Left renal pelvis (tissue), 4 donors: ENCODE measurements around the gene MTHFD1. TPM values are rescaled to one million over a fixed set of nuclear protein-coding genes. Genes with fewer than 3 reads are reported as not detected.

Source experiments
- DNase-seq, 4 donors: peaks; one replicate each; pipeline ENCODE4 v3.0.0-alpha.2; 2013; ENCODE audit warnings: low read depth in 4 of 4, low spot score in 3 of 4
- polyA plus RNA-seq, 4 donors: library from polyadenylated mRNA; unstranded; fragments of 120-200 nt; gene quantifications; one replicate each; pipeline ENCODE4 v1.2.1, GENCODE V29; 2013; ENCODE audit not compliant: insufficient read length in 4 of 4

The MTHFD1 gene
- polyA plus RNA-seq, 4 donors: 61.8 to 103 (median 80.3) TPM

DNA sequence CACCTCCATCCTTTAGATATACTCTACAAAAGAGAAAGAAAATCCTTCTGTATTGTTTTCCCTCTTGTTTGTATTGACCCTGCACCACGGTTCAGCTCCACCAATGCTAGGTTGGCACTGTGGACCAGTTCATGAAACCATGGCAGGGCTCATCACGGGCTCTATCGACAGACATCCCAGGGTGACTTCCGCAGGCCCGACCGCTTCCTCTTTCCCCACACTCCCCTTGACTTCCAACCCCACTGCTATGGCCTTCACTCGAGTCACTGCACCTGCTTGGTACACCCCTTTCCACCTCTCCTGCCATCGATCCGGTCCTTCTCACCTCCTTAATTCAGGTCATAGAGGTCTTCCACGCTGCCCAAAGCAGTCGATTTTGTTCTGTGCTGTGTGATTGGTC is 56.0 kb downstream of the MTHFD1 start:
- DNase-seq: no peak

DNA sequence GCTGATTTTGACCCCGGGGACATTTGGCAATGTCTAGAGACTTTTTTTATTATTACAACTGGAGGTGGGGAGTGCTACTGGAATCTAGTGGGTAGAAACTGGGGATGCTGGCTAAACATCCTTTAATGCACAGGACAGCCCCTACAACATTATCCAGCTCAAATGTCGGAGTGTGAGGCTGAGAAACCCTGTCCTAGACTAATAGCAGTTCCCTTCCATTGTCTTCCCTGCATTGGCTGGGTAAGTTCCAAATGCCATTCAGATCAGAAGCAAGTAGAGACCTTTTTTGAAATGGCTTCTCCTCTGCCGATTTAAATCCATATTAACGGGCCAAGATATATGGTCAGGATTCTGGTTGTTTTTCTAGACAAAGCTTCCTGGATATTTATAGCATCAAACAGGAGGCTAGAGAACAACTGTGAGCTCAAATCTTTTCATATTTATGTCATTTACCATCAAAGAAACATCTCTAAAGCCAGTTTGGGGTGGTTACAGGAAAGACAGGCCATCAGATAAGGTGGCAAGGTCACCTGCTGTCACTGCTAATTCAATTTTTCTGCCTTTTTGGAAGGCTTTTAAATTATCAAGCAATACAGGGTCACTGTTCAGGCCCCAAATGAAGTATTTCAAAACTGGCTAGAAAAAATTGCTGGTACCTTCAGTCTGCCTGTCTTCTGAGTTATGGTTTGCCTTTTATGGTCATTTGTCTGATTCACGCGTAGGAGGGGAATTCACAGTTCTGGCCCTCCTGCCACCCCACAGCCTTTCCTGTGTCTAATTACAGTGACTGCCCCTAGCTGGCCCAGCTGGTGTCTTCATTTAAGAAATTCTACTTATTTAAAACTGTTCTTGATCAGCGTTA is 57.1 kb downstream of the MTHFD1 start:
- DNase-seq: no peak

DNA sequence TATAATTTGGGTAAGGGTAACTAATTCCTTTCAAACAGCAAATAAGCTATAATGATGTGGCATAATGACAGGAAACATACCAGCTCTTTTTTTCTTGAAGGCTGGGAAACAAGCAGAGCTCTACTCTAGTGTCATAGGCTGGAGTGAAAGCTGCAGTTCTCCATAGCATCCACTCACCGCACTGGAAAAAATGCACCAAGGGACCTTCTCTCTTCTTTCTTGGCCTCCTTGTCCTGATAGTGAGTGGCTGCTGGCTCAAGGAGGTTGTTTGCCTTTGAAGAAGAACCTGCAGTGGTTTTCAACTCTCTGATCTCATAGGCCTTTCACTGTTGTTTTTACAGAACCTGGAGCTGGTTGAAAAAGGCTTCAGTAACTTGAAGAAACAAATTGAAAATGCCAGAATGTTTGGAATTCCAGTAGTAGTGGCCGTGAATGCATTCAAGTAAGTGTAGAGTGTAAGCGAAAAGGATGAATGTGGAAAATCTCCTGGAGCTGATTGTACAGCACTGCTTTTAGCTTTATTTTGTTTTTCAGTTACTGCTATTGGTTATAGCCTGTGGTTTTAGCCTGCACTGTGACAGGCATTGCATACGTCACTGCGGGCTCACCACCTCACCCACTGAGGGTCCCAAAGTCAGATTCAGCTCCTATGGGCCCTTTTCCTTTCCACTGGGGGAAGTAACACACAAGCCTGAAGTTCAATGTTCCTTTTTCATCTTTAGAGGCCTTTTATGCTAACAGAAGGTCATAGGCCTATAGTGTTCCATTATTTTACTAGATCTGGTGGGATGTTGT is 59.9 kb downstream of the MTHFD1 start:
- no peak for DNase-seq

GRCh38 chr14:64450255-64450654 is 62.1 kb downstream of the MTHFD1 start:
- DNase-seq: no peak

GRCh38 chr14:64454671-64455070 is 66.5 kb downstream of the MTHFD1 start:
- DNase-seq: no peak

GRCh38 chr14:64459405-64460136 is 71.4 kb downstream of the MTHFD1 start:
- no peak for DNase-seq

GRCh38 chr14:64461221-64461620 is 73.1 kb downstream of the MTHFD1 start:
- DNase-seq: no peak

DNA sequence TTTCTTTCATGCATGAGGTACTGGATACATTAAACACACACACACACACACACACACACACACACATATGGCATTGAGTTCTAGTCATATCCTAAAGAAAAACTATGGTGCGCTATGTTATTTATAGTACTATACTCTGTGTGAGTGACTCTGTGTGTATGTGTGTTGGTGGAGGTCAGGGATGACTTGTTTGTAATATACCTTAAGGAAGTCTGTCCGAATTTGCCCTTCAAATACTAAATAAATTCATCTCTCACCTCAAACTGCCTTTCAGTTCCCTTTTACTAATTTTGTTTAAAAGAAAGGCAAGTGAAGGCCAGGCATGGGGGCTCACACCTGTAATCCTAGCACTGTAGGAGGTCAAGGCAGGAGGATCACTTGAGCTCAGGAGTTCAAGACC is 75.0 kb downstream of the MTHFD1 start:
- no peak for DNase-seq

DNA sequence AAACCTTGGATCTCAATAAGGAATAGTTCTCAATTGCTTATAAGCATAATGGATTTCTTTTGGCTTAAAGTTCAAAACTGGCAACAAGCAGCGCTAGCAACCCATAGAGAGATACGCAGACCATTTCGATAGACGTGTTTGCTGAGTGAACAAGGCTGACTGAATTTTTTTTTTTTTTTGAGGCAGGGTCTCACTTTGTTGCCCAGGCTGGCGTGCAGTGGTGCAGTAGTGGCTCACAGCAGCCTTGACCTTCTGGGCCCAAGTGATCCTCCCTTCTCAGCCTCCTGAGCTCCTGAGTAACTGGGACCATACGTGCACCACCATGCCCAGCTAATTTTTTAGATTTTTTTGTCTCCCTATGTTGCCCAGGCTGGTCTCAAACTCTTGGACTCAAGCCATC is 75.7 kb downstream of the MTHFD1 start:
- DNase-seq: no peak

DNA sequence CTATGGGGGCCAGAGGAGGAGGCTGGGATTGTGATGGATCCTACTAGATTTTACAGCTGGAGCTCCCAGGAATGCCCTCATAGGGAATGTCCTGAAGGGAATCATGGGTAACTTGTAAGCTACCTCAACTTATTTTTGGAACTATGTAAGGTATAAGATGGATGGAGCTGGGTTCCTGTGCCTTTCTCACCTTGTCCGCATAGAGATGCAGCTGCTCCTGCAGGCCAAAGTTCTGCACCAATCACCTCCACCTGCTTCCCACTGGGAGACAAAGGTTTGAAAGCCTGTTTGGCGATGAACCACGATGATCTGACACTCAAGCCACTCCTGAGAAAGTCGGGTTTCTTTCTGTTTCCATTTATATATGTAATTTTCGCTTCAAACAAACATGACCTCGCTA is 76.5 kb downstream of the MTHFD1 start:
- no peak for DNase-seq

DNA sequence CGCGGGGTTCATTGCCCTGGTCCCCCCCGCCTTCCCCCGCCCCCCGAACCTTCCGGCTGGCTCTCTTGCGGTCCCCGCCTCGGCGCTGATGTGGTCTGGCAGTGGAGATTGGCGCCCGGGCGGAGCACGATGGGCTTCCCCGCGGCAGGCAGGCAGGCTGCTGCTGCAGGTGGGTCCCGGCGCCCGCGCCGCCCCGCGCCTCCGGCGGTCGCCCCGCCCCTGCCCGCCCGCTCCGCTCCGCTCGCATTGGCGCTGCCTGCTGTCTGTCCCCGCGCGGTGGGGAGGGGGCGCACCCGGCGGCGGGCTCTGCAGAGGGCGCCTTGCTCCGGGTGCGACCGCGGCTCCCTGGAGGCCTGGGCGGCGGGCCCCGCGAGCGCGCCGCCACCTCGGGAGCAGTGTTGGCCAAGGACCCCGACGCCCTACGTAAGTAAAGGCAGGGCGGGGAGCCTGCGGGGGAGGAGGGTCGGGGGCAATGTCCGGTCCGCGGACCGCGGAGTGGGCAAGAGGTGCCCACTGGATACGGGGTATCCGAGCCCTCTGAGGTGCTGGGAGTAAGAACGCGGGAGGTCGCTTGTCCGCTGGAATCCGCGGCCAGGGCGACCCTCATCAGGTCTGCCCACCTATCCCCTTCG is 77.2 kb downstream of the MTHFD1 start, which contains the start of gene AKAP5:
TSS of gene AKAP5 (plus strand) at position 309 of the 632 bp plus-strand sequence. CDS start 2,896 bp downstream, outside the sequence.
- peak in 1 of 4 donors; percentile 46 for DNase-seq

DNA sequence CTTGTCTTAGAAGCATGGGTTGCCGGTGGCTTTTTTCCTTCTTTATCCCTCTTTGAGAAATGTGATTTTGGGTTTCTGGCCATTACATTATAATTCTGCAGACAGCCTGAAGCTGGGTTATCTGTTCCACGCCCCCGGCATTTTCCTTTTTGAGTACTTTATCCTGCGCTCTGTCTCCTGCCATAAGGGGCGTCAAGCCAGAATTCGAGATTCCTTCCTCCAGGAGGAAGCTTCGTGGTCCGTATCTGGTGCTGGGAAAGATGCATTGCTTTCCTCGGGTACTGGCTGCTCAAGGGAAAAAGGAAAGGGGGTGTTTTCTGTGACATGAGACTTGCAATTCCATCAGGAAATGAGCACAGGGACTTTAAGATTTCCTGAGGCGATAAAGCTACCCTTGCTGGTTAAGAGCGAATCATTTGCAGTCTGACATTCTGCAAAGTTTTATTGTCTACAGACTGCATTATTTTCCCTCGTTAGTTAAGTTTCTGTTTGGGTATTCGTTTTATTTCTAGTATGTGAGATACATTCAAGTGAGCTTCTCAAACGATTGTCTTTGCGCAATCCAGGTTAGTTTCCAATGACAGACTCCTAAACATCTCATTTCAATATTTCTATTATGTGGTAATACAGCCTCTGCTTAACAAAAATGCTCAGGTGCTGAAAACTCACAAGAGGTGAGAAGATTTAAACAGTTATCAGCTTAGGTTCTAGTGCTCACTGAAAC is 77.8 kb downstream of the MTHFD1 start:
- DNase-seq: no peak

DNA sequence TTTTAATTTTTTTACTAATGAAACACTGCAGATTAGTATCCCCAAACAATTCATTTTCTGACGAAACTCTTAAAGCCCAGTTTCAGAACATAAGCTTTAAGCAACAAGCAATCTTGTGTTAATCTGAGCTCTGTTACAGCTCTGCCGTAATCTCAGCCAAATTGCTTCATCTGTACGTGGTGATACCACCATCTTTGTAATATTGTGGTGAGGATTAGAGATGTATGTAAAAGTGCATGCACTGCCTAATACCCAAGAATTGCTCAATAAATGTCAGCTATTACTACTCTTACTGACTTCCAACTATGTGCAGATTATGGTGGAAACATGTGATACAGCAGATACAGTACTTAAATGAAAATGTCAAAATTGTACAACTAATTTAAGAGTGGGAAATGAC is 78.9 kb downstream of the MTHFD1 start:
- no peak for DNase-seq

- no peak for DNase-seq
Observed at GRCh38 chr14:64467566-64467965, 79.4 kb downstream of the MTHFD1 start.

DNA sequence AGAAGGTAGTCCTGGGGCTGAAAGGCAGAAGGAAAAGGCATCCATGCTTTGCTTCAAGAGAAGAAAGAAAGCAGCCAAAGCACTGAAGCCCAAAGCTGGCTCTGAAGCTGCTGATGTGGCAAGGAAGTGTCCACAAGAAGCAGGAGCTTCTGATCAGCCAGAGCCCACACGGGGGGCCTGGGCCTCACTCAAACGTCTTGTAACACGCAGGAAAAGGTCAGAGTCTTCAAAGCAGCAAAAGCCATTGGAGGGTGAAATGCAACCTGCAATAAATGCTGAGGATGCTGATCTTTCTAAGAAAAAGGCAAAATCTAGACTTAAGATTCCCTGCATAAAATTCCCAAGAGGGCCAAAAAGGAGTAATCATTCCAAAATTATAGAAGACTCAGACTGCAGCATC is 80.3 kb downstream of the MTHFD1 start:
- no peak for DNase-seq

DNA sequence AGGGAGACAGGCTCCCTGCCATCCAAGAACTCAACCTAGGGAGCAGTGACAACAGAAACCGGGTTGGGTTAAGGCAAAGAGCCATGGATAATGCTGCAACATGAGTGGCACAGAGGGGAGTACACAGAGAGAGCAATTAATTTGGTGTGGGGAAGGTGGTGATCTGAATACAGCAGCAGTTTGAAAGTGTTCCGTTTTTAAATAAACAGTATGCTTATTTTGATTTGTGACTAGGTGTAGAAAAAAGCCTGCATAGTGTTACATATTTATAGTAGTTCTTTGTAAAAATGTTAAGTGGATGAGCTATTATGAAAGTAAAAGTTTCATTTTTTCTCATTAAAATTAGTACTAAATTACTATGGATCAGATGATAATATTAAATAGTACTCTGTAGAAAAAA is 85.9 kb downstream of the MTHFD1 start:
- DNase-seq: no peak

DNA sequence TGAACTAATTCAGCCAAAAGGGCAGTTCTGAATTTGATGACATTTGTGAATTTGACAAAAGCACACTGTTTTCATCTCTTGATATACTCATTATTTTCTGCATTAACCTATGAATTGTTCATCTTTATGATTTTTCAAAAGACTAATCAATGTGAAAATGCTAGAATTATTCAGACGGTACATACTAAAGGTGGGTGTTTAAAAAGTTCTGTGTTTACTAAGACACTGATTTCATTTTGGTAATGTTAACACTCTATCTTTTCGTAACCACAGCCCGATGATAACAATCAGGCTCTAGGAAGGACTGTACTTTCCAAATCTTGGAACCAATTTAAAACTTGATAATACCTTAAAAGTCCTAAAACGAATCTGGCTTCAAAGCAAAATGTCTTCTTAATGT is 86.5 kb downstream of the MTHFD1 start:
- DNase-seq: no peak

DNA sequence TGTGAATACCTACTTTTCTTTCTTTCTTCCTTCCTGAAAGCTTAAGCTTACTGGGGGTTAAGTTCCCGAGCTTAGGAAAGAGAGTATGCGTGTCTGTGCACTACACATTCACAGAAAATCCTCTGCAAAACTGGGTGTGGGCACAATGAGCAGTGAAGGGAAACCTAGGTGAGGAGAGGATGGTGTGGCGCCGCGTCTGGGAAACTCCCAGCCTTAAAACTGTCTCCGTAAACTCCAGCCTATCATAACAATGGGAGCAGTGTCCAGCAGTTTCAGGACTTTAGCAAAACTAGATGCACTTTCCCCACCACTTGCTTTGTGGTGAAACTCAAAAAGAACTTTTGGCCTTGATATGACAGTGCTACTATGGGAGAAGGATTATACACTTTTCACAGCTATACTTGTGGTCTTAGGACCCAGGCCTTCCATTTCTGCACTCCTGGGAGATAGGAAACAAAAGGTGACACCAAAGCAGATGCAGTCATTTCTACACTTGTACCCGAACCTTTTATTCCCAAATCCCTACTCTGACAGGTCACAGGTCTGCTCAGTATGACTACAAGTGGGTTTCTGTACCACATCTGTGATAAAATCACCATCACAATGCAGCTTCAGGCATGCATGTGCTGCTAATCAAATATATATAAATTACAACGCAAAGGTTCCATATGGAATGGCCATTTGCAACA is 87.6 kb downstream of the MTHFD1 start:
- DNase-seq: no peak

GRCh38 chr14:64476438-64476837 is 88.3 kb downstream of the MTHFD1 start:
- DNase-seq: no peak
